ENCODE data around the gene OOSP3.
"Not testable (repeated sequence)": the region's sequence is repeated elsewhere in the genome, so short reads cannot be mapped to it uniquely, and the experiment has no call there.

Gene OOSP3

DNA sequence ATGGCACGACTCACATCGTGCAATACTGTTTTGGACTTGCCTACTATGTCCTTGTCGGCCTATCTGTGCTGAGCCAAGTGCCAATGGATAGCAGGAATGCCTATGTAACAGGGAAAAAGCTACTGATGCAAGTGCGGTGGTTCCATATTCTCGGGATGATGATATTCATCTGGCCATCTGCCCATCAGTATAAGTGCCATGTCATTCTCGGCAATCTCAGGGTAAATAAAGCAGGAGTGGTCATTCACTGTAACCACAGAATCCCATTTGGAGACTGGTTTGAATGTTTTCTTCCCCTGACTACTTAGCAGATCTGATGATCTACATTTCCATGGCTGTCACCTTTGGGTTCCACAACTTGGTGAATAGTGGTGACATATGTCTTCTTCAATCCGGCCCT is 20.1 kb downstream of the OOSP3 start:
- TF ChIP-seq, protein P1, sequence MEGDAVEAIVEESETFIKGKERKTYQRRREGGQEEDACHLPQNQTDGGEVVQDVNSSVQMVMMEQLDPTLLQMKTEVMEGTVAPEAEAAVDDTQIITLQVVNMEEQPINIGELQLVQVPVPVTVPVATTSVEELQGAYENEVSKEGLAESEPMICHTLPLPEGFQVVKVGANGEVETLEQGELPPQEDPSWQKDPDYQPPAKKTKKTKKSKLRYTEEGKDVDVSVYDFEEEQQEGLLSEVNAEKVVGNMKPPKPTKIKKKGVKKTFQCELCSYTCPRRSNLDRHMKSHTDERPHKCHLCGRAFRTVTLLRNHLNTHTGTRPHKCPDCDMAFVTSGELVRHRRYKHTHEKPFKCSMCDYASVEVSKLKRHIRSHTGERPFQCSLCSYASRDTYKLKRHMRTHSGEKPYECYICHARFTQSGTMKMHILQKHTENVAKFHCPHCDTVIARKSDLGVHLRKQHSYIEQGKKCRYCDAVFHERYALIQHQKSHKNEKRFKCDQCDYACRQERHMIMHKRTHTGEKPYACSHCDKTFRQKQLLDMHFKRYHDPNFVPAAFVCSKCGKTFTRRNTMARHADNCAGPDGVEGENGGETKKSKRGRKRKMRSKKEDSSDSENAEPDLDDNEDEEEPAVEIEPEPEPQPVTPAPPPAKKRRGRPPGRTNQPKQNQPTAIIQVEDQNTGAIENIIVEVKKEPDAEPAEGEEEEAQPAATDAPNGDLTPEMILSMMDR (IDR thresholded peaks at IDR 0.05; ENCODE audit: extremely low read depth, missing control alignments), result no peak
- DNase-seq (ENCODE audit: low spot score), result no peak

DNA sequence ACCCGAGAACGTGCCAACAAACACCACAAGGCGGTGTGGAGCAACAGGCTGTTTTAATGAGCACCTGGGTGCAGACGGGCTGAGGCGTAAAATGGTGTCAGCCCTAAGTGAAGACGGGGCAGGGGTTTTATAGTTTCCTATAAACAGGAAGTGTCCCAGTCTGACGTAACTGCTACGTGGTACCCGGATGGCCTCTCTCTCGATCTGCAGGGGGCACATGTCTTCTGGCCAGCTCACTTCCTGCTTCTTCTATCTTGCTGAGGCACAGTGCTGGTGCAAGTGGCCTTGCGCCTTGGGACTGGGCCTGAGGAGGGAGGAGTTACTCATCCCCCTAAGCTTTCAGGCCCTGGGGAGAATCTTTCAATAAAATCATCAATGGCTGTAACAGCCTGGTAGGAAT is 20.9 kb downstream of the OOSP3 start:
- no peak for DNase-seq (ENCODE audit: low spot score)
- TF ChIP-seq, protein P1 (IDR thresholded peaks at IDR 0.05; ENCODE audit: extremely low read depth, missing control alignments), result no peak

GRCh38 chr11:59900366-59901126 is 22.0 kb downstream of the OOSP3 start:
- DNase-seq (ENCODE audit: low spot score), result no peak
- TF ChIP-seq, protein P1 (IDR thresholded peaks at IDR 0.05; ENCODE audit: extremely low read depth, missing control alignments), result no peak

DNA sequence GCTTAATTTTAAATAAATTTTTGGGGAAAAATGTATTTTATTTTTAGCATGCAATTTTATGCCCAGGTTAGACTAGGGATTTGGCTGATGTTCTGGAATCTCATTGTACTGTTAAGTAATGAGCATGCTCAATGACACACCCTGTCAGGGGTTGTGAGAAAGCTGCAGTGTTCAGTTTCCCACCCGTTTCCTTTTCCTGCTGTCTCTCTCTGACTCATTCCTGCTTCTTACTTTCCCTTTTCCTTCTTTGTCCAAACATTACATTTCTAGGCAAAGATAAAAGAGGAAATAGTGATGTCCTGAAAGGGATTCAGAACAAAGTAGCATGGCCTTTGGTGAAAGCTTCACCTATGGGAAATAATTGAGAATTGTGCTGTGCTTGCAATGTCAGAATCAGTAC is 22.7 kb downstream of the OOSP3 start:
- DNase-seq (ENCODE audit: low spot score), result no peak
- TF ChIP-seq, protein P1 (IDR thresholded peaks at IDR 0.05; ENCODE audit: extremely low read depth, missing control alignments), result no peak

DNA sequence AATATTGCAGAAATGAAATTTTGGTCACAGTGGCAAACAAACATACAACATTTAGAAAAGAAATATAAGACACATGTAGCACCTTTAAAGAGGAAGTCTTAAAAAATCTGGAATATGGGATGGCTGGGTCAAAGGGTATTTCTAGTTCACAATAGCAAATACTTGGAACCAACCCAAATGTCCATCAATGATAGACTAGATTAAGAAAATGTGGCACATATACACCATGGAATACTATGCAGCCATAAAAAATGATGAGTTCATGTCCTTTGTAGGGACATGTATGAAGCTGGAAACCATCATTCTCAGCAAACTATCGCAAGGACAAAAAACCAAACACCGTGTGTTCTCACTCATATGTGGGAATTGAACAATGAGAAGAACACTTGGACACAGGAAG is 25.0 kb downstream of the OOSP3 start:
- not testable (repeated sequence) for DNase-seq (ENCODE audit: low spot score)

- TF ChIP-seq, protein P1 (IDR thresholded peaks at IDR 0.05; ENCODE audit: extremely low read depth, missing control alignments), result no peak
- DNase-seq (ENCODE audit: low spot score), result no peak
These were observed 39.9 kb downstream of the OOSP3 start for GRCh38 chr11:59918480-59918879.

DNA sequence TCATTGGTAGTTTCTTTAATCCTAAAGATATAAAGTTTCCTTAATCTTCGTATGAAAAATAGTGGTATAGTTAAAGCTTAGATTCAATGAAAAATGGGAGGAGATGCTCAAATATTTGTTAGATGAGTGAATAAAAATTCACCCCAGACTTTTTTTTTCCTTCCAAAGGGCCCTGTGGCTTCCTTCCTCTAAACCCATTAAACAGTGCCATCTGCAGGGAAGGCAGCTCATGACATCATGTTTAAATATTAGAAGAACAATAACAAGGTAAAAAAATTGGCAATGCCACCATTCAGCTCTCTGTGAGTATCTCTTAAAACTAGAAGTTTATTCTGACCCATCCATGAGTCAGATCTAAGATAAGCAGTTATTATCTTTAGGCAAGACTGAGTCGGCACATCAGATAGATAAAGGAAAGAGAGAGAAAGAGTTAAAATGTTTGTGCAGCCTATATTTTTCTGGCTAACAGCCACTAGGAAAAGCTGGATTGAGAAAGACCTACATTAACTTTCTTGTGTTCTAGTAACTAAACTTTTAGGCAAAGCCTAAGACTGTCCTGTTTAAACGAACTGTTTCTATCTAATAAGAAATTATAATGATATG is 40.5 kb downstream of the OOSP3 start:
- no peak for DNase-seq (ENCODE audit: low spot score)
- TF ChIP-seq, protein P1 (IDR thresholded peaks at IDR 0.05; ENCODE audit: extremely low read depth, missing control alignments), result peak; percentile 46

DNA sequence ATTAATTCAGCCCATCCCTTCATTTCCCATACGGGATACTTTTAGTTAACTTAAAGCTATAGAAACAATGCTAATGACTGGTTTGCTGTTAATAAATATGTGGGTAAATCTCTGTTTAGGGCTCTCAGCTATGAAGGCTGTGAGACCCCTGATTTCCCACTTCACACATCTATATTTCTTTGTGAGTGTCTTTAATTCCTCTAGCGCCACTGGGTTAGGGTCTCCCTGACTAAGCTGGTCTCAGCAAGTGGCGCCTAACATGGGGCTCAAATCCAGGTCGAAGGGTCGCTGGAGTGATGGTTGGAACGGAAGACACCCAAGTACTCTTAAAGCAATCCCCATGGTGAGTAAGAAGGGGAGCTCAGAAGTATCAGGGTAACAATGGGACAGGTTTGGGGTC is 45.2 kb downstream of the OOSP3 start:
- TF ChIP-seq, protein P1 (IDR thresholded peaks at IDR 0.05; ENCODE audit: extremely low read depth, missing control alignments), result no peak
- DNase-seq (ENCODE audit: low spot score), result no peak
